ENCODE data around the gene TMEM235.
"Not testable (repeated sequence)": the region's sequence is repeated elsewhere in the genome, so short reads cannot be mapped to it uniquely, and the experiment has no call there.

The TMEM235 gene

DNA sequence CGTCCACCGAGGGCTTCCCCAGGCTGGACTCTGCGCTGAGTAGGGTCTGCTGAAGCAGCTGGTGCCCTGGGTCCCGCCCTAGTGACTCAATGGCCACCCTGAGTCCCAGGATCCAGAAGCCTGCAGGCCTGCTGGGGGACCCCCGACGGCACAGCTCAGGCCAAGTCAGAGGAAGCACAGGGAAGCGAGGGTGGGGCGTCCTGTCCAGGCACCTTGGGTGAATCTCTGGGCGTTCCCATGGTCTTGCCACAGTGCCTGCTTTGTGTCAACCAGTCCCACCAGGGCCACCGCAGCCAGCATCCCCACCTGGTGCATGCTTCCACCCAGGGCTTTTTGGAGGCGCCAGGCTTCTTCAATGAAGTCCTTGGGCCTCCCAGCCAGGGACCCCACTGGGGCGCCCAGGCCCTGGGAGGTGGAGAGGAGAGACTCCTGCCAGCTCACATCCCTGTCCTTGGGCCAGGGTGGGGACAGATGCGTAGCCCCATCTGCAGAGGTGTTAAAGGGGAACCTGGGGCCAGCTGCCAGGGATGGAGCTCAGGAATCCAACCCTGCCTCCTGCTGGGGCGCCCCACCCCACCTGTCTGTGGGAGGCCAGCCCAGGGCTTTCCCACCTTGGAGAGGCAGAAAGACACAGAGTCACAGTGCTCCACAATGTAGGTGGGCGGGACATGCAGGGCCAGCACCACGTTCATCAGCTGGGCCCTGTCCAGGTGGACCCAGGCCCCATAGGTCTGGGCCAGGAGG is 17.8 kb downstream of the TMEM235 start:
- no peak for DNase-seq (ENCODE audit: low spot score)
- TF ChIP-seq, protein P1, sequence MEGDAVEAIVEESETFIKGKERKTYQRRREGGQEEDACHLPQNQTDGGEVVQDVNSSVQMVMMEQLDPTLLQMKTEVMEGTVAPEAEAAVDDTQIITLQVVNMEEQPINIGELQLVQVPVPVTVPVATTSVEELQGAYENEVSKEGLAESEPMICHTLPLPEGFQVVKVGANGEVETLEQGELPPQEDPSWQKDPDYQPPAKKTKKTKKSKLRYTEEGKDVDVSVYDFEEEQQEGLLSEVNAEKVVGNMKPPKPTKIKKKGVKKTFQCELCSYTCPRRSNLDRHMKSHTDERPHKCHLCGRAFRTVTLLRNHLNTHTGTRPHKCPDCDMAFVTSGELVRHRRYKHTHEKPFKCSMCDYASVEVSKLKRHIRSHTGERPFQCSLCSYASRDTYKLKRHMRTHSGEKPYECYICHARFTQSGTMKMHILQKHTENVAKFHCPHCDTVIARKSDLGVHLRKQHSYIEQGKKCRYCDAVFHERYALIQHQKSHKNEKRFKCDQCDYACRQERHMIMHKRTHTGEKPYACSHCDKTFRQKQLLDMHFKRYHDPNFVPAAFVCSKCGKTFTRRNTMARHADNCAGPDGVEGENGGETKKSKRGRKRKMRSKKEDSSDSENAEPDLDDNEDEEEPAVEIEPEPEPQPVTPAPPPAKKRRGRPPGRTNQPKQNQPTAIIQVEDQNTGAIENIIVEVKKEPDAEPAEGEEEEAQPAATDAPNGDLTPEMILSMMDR (IDR thresholded peaks at IDR 0.05; ENCODE audit: extremely low read depth, missing control alignments): no peak

DNA sequence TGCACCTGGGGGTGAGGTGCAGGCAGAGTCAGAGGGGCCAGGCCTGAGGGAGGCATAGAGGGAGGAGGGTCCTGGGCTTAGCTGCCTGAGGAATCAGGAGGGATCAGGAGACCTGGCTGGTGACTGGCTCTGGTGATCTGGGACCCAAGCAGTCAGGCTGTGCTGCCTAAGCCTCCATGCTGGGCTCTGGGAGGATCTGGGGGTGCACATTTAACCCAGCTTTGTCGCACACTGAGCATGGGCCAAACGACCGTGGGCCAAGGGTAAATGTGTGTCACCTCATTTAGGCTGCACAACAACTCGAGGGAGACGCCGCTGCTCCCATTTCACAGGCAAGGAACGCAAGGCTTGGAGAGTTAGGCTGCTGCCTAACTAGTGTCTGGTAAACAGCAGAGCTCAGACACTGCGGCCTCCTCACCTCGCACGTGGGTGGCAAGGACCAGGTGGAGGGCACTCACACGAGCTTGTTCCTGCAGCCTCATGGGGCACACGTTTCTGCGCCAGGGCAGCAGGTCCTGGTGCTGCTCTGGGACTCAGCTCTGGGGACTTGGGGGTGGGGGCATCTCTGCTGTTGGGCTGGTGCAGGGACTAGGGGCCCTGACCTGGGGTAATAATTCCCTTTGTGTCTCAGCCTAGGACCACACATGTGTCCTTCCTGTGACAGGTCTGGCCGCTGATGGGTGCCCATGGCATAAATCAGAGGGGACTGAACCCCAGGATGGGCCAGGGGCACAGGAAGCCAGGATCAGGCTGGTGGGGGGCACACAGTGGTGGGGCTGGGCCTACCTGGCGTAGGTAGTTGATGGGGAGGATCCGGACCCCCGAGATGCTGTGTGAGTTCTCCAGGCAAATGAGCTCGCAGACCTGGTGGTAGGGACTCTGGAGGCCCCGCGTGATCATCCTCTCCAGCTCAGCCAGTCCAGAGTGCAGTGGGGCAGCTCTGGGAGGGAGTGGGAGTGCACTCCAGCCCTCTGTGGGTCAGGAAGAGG is 18.7 kb downstream of the TMEM235 start:
- DNase-seq (ENCODE audit: low spot score): no peak

GRCh38 chr17:78250891-78251772 is 19.7 kb downstream of the TMEM235 start:
- DNase-seq (ENCODE audit: low spot score): peak; percentile 92
- TF ChIP-seq, protein P1 (IDR thresholded peaks at IDR 0.05; ENCODE audit: extremely low read depth, missing control alignments): peak; percentile 98

More for the DNA sequence above, 18.7 kb downstream of the TMEM235 start:
- TF ChIP-seq, protein P1 (IDR thresholded peaks at IDR 0.05; ENCODE audit: extremely low read depth, missing control alignments): no peak

GRCh38 chr17:78251773-78252103 is 20.3 kb downstream of the TMEM235 start:
- no peak for DNase-seq (ENCODE audit: low spot score)
- TF ChIP-seq, protein P1 (IDR thresholded peaks at IDR 0.05; ENCODE audit: extremely low read depth, missing control alignments): no peak

- TF ChIP-seq, protein P1 (IDR thresholded peaks at IDR 0.05; ENCODE audit: extremely low read depth, missing control alignments): no peak
- no peak for DNase-seq (ENCODE audit: low spot score)
These were observed 20.7 kb downstream of the TMEM235 start for GRCh38 chr17:78252111-78252634.

GRCh38 chr17:78252701-78253635 is 21.5 kb downstream of the TMEM235 start:
- no peak for DNase-seq (ENCODE audit: low spot score)
- TF ChIP-seq, protein P1 (IDR thresholded peaks at IDR 0.05; ENCODE audit: extremely low read depth, missing control alignments): no peak

GRCh38 chr17:78253636-78253945 is 22.2 kb downstream of the TMEM235 start:
- not testable (repeated sequence) for DNase-seq (ENCODE audit: low spot score)
